Measurements from ENCODE around the gene TGFBR1.

DNA sequence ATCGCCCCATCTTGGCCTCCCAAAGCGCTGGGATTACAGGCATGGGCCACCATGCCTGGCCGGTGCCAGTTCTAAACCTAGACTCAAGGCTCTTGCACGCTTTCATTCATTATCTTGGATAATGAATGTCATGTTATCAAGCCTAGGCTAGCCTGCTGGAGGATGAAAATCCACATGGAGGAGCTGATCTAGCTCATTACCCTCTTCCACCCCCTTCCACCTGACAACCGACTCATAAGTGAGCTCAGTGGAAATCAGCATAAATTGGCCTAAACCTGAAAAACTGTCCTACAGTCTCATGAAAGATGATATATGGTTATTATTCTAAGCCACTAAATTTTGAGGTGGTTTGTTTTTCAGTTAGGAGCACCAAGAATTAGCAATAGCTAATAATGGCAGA, 3.6 kb upstream of the TGFBR1 start:
- TF ChIP-seq, protein P1, sequence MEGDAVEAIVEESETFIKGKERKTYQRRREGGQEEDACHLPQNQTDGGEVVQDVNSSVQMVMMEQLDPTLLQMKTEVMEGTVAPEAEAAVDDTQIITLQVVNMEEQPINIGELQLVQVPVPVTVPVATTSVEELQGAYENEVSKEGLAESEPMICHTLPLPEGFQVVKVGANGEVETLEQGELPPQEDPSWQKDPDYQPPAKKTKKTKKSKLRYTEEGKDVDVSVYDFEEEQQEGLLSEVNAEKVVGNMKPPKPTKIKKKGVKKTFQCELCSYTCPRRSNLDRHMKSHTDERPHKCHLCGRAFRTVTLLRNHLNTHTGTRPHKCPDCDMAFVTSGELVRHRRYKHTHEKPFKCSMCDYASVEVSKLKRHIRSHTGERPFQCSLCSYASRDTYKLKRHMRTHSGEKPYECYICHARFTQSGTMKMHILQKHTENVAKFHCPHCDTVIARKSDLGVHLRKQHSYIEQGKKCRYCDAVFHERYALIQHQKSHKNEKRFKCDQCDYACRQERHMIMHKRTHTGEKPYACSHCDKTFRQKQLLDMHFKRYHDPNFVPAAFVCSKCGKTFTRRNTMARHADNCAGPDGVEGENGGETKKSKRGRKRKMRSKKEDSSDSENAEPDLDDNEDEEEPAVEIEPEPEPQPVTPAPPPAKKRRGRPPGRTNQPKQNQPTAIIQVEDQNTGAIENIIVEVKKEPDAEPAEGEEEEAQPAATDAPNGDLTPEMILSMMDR (IDR thresholded peaks at IDR 0.05), result no peak
- no peak for TF ChIP-seq POLR2AphosphoS5 (IDR thresholded peaks at IDR 0.05; ENCODE audit: insufficient read depth in 1 of 2, low read depth in 1 of 2)

Measured in vagina (tissue), 2 donors.